K562 (cell line): ENCODE measurements around the gene BRD7. TPM values are rescaled to one million over a fixed set of nuclear protein-coding genes. Genes with fewer than 3 reads are reported as not detected.

Source experiments
- ATAC-seq: fragments of 200-7000 bp; cut with Tn5 transposase; 3 replicates; pipeline ENCODE4 v1.9.1; 2020; ENCODE audit warnings: moderate library complexity
- BruUV-seq: library from RNA; stranded (reverse); fragments of 400-500 nt; replicated peaks from 2 replicates; lab custom pipeline; 2021; lab: Mats Ljungman, UMichigan
- CTCF ChIA-PET: fragments of 300-600 bp; formaldehyde crosslinking; extraction: SDS; loops from one replicate; lab custom pipeline; 2021; ENCODE audit warnings: low intra/inter-chr PET ratio; lab: Yijun Ruan, JAX
- POLR2A ChIA-PET: fragments of 300-600, 350-650 bp; sonication (Branson Sonifier 250); formaldehyde crosslinking; extraction: SDS; loops from one replicate; lab custom pipeline; 2021; ENCODE audit warnings: antibody characterized with exemption, inconsistent platforms; lab: Yijun Ruan, JAX
- DNase-seq, 4 experiments: peaks; one replicate each; pipeline versions ENCODE4 v3.0.0 to v3.0.0-alpha.2; 2011 to 2018; ENCODE audit warnings: low spot score in 3 of 4, mixed read lengths in 3 of 4; ENCODE audit errors: extremely low read depth in 1 of 4
- FAIRE-seq: peaks from 2 replicates; lab custom pipeline; 2011; peaks lifted over from hg19 to GRCh38; lab: Jason Lieb, UNC
- H2AFZ ChIP-seq: 2 replicates; pipeline ENCODE4 v1.6.0; 2011; ENCODE audit warnings: low read depth, low read length, control low read depth, inconsistent platforms
- H3K27ac ChIP-seq: fragments of 200-600 bp; 3 replicates; pipeline ENCODE4 v1.8.0; 2011; ENCODE audit warnings: low read depth, mild to moderate bottlenecking, control low read depth, inconsistent platforms, low read length, moderate library complexity, mixed read lengths; ENCODE audit errors: extremely low read depth
- H3K27me3 ChIP-seq, 2 experiments: fragments of 300-600 bp in 1 of 2; 2 replicates in 1 of 2; 3 replicates in 1 of 2; pipeline versions ENCODE4 v1.6.0 to v1.8.0; 2011; ENCODE audit warnings: inconsistent platforms in 2 of 2, low read length in 2 of 2, mild to moderate bottlenecking in 1 of 2, mixed read lengths in 1 of 2, moderate library complexity in 1 of 2; ENCODE audit not compliant: control insufficient read depth in 2 of 2, insufficient read depth in 2 of 2
- H3K36me3 ChIP-seq: fragments of 300-600 bp; 3 replicates; pipeline ENCODE4 v1.8.0; 2011; ENCODE audit warnings: mild to moderate bottlenecking, low read length, inconsistent platforms; ENCODE audit not compliant: control insufficient read depth, insufficient read depth
- H3K4me1 ChIP-seq, 2 experiments: fragments of 200-600 bp in 1 of 2; replicated peaks in 1 of 2; 2 replicates in 1 of 2; 3 replicates in 1 of 2; pipeline versions ENCODE4 v1.5.1 to v1.8.0; 2011; ENCODE audit warnings: inconsistent platforms in 2 of 2, low read length in 2 of 2, mild to moderate bottlenecking in 1 of 2, mixed read lengths in 1 of 2, moderate library complexity in 1 of 2; ENCODE audit not compliant: control insufficient read depth in 2 of 2, insufficient read depth in 2 of 2
- H3K4me2 ChIP-seq: 2 replicates; pipeline ENCODE4 v1.6.1; 2011; ENCODE audit warnings: low read length, control low read depth, inconsistent platforms, mixed read lengths; ENCODE audit not compliant: insufficient read depth
- H3K4me3 ChIP-seq: fragments of 200-600 bp; sonication (generic), shearing (Covaris generic); 2 replicates; pipeline ENCODE4 v1.5.1; 2016; ENCODE audit warnings: control low read depth, inconsistent platforms
- H3K79me2 ChIP-seq: fragments of 200-600 bp; 3 replicates; pipeline ENCODE4 v1.8.0; 2011; ENCODE audit warnings: low read length, inconsistent platforms; ENCODE audit not compliant: control insufficient read depth, insufficient read depth
- H3K9ac ChIP-seq, 2 experiments: 2 replicates each; pipeline versions ENCODE4 v1.6.0 to v1.6.1; 2011; ENCODE audit warnings: low read depth in 2 of 2, low read length in 2 of 2, control low read depth in 1 of 2, inconsistent platforms in 1 of 2, mild to moderate bottlenecking in 1 of 2, mixed read lengths in 1 of 2; ENCODE audit not compliant: insufficient read depth in 1 of 2
- H3K9me1 ChIP-seq: one replicate; pipeline ENCODE4 v1.6.0; 2011; ENCODE audit warnings: inconsistent platforms, mild to moderate bottlenecking, low read length, moderate library complexity; ENCODE audit not compliant: control insufficient read depth, insufficient read depth
- H3K9me3 ChIP-seq: replicated peaks from 2 replicates; pipeline ENCODE4 v1.5.1; 2011; ENCODE audit warnings: low read depth, low read length, inconsistent platforms; ENCODE audit not compliant: control insufficient read depth, insufficient read depth
- H4K20me1 ChIP-seq: replicated peaks from 2 replicates; pipeline ENCODE4 v1.6.1; 2011; ENCODE audit warnings: low read length, inconsistent platforms, mixed read lengths; ENCODE audit not compliant: control insufficient read depth, insufficient read depth
- EP300 ChIP-seq: IDR thresholded peaks from 2 replicates; pipeline ENCODE4 v1.6.1; 2012; ENCODE audit warnings: low read length, improper control_type of control experiment
- HDAC1 ChIP-seq, 2 experiments: fragments of 450-650 bp; IDR thresholded peaks; 2 replicates each; pipeline ENCODE4 v1.6.1; 2016 to 2017; ENCODE audit warnings: inconsistent platforms in 1 of 2, mild to moderate bottlenecking in 1 of 2, moderate library complexity in 1 of 2
- MCM7 ChIP-seq, 2 experiments: fragments of 450-650 bp; IDR thresholded peaks; 2 replicates each; pipeline ENCODE4 v1.6.1; 2016 to 2018
- RBBP5 ChIP-seq: fragments of 200-600 bp; sonication (generic); IDR thresholded peaks from 2 replicates; pipeline ENCODE4 v1.6.1; 2012; ENCODE audit warnings: borderline replicate concordance, mild to moderate bottlenecking, low read length, control low read depth, inconsistent platforms; ENCODE audit not compliant: insufficient read depth, poor library complexity, severe bottlenecking
- ZNF12 ChIP-seq: sonication (generic); formaldehyde crosslinking; IDR thresholded peaks from 2 replicates; pipeline ENCODE4 v1.4.0; 2020; ENCODE audit warnings: mild to moderate bottlenecking, missing genetic modification reagents
- ZNF717 ChIP-seq: fragments of 250-450 bp; sonication (Bioruptor Pico); IDR thresholded peaks from 2 replicates; pipeline ENCODE4 v1.5.0; 2021
- WGBS: fragments of 100-300 bp; shearing (Covaris generic); methylation state at CpG from one replicate; pipeline ENCODE4 v1.1.6; 2016; ENCODE audit warnings: low coverage, mixed read lengths; ENCODE audit not compliant: insufficient coverage; ENCODE audit errors: missing lambda C conversion rate; 5-methylcytosine and 5-hydroxymethylcytosine counted together
- in situ Hi-C: fragments of 300-500 bp; cut with MboI; formaldehyde crosslinking; loops from 4 replicates; pipeline ENCODE4 v1.15.0; 2018; ENCODE audit warnings: inconsistent platforms, mixed read lengths
- intact Hi-C: fragments of 100-400 bp; cut with micrococcal nuclease; formaldehyde crosslinking; loops from 2 replicates; pipeline ENCODE4 v1.14.2; 2022
- polyA plus RNA-seq, 8 experiments: library from polyadenylated mRNA; depleted of rRNA in 4 of 8; stranded (reverse) in 5 of 8; unstranded in 3 of 8; fragments of >200 nt; fragmentation: Nextera tagmentation in 2 of 8; fragmentation: Illumina TruSeq in 1 of 8; extraction: Ambion mirVana in 2 of 8; extraction: Trizol in 1 of 8; gene quantifications; 2 replicates each; pipeline versions ENCODE4 v1.2.1 to v1.2.3, GENCODE V29; 2011 to 2014; ENCODE audit warnings: inconsistent platforms in 1 of 8, missing spikeins in 1 of 8
- total RNA-seq, 7 experiments: library from RNA; depleted of rRNA in 6 of 7; stranded (reverse); fragments of >200 nt in 6 of 7; fragmentation: Illumina TruSeq in 2 of 7; extraction: Trizol in 2 of 7; gene quantifications; 2 replicates each; pipeline versions ENCODE4 v1.2.1 to v1.2.3, GENCODE V29; 2011 to 2021; ENCODE audit warnings: low replicate concordance in 1 of 7
- TF ChIP-seq, protein P1 (sequence below): sonication (generic); formaldehyde crosslinking; IDR thresholded peaks from 2 replicates; pipeline ENCODE4 v1.8.0; 2022; ENCODE audit warnings: missing genetic modification reagents, mild to moderate bottlenecking, moderate library complexity, borderline replicate concordance
- TF ChIP-seq, protein P2 (sequence below): fragments of 450-650 bp; IDR thresholded peaks from 2 replicates; pipeline ENCODE4 v1.6.1; 2017; ENCODE audit warnings: mild to moderate bottlenecking, moderate library complexity
- TF ChIP-seq, protein P3 (sequence below): fragments of 450-650 bp; conservative IDR thresholded peaks from 2 replicates; pipeline ENCODE4 v1.6.1; 2016; ENCODE audit warnings: missing genetic modification characterization, low read depth, mild to moderate bottlenecking, control low read depth, missing compliant biosample characterization

Gene BRD7
- total and polyA plus RNA-seq, 9 of the 15 experiments (the other 6 are each of a cell fraction or from before 2014, with no cell fraction given): 20.6 to 101 (median 68.7) TPM

DNA sequence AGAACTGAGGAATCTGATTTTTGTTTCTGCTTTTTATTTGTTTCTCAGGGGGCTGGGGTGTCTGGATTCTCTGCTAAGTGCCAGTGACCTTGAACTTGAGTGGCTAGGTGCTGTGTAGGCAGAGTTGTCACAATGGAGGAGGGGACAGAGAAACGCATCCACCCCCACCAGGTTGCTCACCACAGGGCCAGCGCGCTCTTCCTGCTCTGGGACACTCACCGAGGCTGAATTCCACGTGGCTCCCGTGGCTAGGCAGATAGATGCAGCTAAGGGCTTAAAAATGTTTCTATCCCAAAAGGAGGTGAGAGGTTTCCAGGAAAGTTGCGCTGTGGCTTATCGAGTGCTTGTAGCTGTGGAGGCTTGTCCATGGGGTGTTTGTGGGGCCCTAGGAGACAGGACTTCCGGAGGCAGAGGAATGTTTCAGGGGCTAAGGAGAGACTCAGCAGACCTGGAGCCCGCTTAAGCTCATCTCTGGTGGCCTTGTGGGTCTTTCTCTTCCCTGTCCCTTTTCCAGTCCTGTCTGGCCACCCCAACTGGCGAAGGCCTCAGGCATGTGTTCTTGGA, 65.7 kb downstream of the BRD7 start:
- CTCF ChIA-PET: no interaction called here
- no TSS peak for BruUV-seq
- TF ChIP-seq RBBP5 (no peak), MCM7 (IDR thresholded peaks at IDR 0.05) (no peak), ZNF12 (CRISPR knock-in tag) (no peak), HDAC1 (IDR thresholded peaks at IDR 0.05) (no peak), EP300 (no peak), ZNF717 (CRISPR knock-in tag) (no peak)
- TF ChIP-seq, protein P1, sequence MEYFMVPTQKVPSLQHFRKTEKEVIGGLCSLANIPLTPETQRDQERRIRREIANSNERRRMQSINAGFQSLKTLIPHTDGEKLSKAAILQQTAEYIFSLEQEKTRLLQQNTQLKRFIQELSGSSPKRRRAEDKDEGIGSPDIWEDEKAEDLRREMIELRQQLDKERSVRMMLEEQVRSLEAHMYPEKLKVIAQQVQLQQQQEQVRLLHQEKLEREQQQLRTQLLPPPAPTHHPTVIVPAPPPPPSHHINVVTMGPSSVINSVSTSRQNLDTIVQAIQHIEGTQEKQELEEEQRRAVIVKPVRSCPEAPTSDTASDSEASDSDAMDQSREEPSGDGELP: no peak
- TF ChIP-seq, protein P2, sequence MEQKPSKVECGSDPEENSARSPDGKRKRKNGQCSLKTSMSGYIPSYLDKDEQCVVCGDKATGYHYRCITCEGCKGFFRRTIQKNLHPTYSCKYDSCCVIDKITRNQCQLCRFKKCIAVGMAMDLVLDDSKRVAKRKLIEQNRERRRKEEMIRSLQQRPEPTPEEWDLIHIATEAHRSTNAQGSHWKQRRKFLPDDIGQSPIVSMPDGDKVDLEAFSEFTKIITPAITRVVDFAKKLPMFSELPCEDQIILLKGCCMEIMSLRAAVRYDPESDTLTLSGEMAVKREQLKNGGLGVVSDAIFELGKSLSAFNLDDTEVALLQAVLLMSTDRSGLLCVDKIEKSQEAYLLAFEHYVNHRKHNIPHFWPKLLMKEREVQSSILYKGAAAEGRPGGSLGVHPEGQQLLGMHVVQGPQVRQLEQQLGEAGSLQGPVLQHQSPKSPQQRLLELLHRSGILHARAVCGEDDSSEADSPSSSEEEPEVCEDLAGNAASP: no peak
- TF ChIP-seq, protein P3, sequence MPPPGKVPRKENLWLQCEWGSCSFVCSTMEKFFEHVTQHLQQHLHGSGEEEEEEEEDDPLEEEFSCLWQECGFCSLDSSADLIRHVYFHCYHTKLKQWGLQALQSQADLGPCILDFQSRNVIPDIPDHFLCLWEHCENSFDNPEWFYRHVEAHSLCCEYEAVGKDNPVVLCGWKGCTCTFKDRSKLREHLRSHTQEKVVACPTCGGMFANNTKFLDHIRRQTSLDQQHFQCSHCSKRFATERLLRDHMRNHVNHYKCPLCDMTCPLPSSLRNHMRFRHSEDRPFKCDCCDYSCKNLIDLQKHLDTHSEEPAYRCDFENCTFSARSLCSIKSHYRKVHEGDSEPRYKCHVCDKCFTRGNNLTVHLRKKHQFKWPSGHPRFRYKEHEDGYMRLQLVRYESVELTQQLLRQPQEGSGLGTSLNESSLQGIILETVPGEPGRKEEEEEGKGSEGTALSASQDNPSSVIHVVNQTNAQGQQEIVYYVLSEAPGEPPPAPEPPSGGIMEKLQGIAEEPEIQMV: no peak
- H4K20me1 ChIP-seq: peaks cover 6% of the 10 kb centered on the region; the same call in 1 of the 2 replicates
- H3K9me3 ChIP-seq: no peaks in the 10 kb centered on the region
- no peak overlapping the region for H3K4me2 ChIP-seq
- H3K9ac ChIP-seq: no peak overlapping the region
- DNase-seq: no peak
- no peak for ATAC-seq
- H3K4me3 ChIP-seq: no peak overlapping the region
- H3K36me3 ChIP-seq: peaks cover 91% of the 10 kb centered on the region; the same call in 2 of the 3 replicates
- H3K27ac ChIP-seq: no peak overlapping the region
- no peaks in the 10 kb centered on the region for H3K79me2 ChIP-seq
- intact Hi-C loops (no loop called here), in situ Hi-C loops (no loop called here)
- H3K4me1 ChIP-seq: peaks cover 0 to 41% of the 10 kb centered on the region in 2 experiments; a peak in 2 of 5 replicates
- WGBS: 76% methylated on average over 10 of the region's 11 CpGs
- POLR2A ChIA-PET: interaction anchor here (0.8 kb wide), 1 partner anchor 11 kb away, joined by 3 read pairs; no protein-coding TSS in a partner anchor
- FAIRE-seq: no peak
- H2AFZ ChIP-seq: no peak overlapping the region
- no peaks in the 10 kb centered on the region for H3K27me3 ChIP-seq
- peaks cover 2% of the 10 kb centered on the region for H3K9me1 ChIP-seq
